ENCODE results near the gene GAB1. TPM values are rescaled to one million over a fixed set of nuclear protein-coding genes. Genes with fewer than 3 reads are reported as not detected.
A peak's percentile ranks its signal among the peaks of the same experiment; 100 is the strongest.

Gene GAB1
- total RNA-seq, 4 donors from 2014 or later: 102 to 129 (median 118) TPM

DNA sequence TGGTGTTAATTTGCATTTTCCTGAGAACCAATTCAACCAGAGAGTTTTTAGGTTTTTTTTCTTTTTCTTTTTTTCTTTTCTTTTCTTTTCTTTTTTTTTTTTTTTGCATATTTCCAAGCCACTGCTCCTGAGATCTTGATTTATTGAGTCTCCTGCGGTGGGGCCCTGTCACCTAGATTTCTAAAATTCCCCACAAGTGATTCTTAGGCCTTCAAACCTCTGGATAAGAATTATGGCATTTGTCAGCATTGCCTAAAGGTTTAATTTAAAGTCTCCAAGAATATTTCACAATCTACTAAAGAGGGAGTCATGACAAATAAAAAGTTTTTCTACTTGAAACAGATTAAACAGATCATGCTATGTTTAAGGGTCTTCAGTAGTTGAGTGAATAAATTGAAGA, 84.9 kb downstream of the GAB1 start:
- ATAC-seq: no peak
- no peaks in the 10 kb centered on the region for H3K9me3 ChIP-seq
- H3K27ac ChIP-seq: peak overlapping the region in 1 of 4 donors; percentile 57
- H3K4me3 ChIP-seq: no peak overlapping the region
- H3K4me1 ChIP-seq: peaks cover 0 to 69% (median 7%) of the 10 kb centered on the region in 3 donors
- peaks cover 0 to 37% of the 10 kb centered on the region in 2 donors for H3K36me3 ChIP-seq
- 71 to 83% methylated on average over 1 of the region's 1 CpG for WGBS, 2 donors (ENCODE audit: low coverage in 1 of 2)
- no peaks in the 10 kb centered on the region for H3K27me3 ChIP-seq
- TF ChIP-seq, protein P1, sequence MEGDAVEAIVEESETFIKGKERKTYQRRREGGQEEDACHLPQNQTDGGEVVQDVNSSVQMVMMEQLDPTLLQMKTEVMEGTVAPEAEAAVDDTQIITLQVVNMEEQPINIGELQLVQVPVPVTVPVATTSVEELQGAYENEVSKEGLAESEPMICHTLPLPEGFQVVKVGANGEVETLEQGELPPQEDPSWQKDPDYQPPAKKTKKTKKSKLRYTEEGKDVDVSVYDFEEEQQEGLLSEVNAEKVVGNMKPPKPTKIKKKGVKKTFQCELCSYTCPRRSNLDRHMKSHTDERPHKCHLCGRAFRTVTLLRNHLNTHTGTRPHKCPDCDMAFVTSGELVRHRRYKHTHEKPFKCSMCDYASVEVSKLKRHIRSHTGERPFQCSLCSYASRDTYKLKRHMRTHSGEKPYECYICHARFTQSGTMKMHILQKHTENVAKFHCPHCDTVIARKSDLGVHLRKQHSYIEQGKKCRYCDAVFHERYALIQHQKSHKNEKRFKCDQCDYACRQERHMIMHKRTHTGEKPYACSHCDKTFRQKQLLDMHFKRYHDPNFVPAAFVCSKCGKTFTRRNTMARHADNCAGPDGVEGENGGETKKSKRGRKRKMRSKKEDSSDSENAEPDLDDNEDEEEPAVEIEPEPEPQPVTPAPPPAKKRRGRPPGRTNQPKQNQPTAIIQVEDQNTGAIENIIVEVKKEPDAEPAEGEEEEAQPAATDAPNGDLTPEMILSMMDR (IDR thresholded peaks at IDR 0.05): no peak
- no peak for TF ChIP-seq EP300 (IDR thresholded peaks at IDR 0.05)
- TF ChIP-seq POLR2AphosphoS5 (IDR thresholded peaks at IDR 0.05): no peak
- no peak for TF ChIP-seq POLR2A (IDR thresholded peaks at IDR 0.05)

DNA sequence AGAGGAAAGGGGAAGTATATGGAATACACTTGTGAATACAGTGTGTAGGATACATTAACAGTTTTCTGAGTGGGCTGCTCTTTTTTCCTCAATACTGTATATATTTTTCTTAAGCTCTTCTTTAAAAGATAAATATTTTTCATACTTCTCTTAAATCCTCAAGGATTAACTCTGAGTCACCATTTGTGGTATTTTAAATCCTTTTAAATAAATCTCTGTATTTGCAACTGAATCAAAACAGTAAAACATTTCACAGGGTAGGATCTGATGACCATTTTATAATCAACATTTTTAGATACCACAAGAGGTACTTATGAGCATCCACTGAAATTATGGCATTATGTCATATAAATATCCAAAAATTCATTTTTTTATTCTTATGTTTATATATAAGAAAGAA, 87.6 kb downstream of the GAB1 start:
- Histone ChIP-seq H3K36me3 (peaks cover 0 to 16% of the 10 kb centered on the region in 2 donors), H3K27ac (peak overlapping the region in 1 of 4 donors; percentile 12), H3K4me3 (no peak overlapping the region), H3K9me3 (peaks cover 0 to 2% (median 0%) of the 10 kb centered on the region in 3 donors), H3K4me1 (peaks cover 0 to 73% (median 7%) of the 10 kb centered on the region in 3 donors), H3K27me3 (no peaks in the 10 kb centered on the region)
- TF ChIP-seq, protein P1 (IDR thresholded peaks at IDR 0.05): no peak
- TF ChIP-seq POLR2A (IDR thresholded peaks at IDR 0.05): no peak
- no peak for TF ChIP-seq POLR2AphosphoS5 (IDR thresholded peaks at IDR 0.05)
- TF ChIP-seq EP300 (IDR thresholded peaks at IDR 0.05): no peak
- no peak for ATAC-seq

DNA sequence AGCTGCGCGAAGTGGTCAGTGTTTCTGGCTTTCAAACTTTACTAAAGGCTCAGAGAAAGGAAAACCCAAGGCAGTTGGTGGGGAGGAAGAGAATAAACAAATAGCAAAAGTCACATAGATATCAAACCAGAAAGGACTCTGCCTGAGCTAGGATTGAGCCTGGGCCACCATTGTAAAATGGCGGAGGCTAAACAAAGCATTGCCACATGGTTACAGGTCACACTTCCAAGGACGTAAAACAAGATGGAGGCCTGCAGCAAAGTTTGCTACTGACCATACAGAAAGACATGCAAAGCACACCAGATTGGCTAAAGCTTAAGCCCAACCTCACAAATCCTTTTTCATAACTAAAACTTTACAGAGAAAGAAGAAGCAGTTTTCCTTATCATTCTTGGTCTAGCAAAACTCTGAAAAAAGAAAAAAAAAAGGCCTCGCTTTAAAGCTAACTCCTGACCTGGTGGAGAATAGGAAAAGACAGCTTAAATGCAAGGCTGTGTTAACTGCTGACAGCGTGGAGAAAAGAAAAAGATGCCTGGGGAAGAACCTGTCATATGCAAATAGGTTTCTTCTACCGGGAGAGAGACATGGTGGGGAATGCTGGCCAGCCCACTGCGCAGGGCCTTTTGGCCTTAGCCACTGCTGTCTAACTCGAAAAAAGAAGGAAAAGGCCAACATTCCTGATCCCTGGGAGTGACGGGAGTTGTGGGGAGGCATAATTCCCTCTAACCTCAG, 95.0 kb downstream of the GAB1 start:
- TF ChIP-seq POLR2AphosphoS5 (IDR thresholded peaks at IDR 0.05) (no peak), EP300 (IDR thresholded peaks at IDR 0.05) (no peak), POLR2A (IDR thresholded peaks at IDR 0.05) (no peak)
- TF ChIP-seq, protein P1 (IDR thresholded peaks at IDR 0.05): no peak
- H3K27me3 ChIP-seq: no peaks in the 10 kb centered on the region
- whole genome bisulfite sequencing, 2 donors (ENCODE audit: low coverage in 1 of 2): 84 to 92% methylated on average over 10 of the region's 10 CpGs
- peaks cover 0 to 5% (median 0%) of the 10 kb centered on the region in 3 donors for H3K9me3 ChIP-seq
- no peak for ATAC-seq
- H3K36me3 ChIP-seq: peaks cover 0 to 46% of the 10 kb centered on the region in 2 donors
- peaks cover 0 to 36% (median 0%) of the 10 kb centered on the region in 3 donors for H3K4me1 ChIP-seq
- no peak overlapping the region for H3K27ac ChIP-seq
- no peak overlapping the region for H3K4me3 ChIP-seq

DNA sequence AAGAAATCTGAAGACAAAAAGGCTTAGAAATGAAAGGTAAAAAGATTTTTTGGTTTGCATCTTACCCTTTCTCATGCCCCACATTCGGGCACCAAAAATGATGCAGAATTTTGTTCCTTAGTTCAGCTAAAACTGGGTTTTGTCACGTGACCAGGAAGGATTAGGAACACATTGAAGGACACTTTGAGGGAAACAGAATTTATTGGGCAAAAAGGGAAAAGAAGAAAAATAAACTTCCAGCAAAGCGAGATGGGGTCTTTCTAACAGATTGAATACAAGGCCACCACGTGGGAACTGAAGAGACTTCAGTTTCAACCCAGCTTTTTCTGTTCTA, 95.5 kb downstream of the GAB1 start:
- no peak for TF ChIP-seq POLR2AphosphoS5 (IDR thresholded peaks at IDR 0.05)
- TF ChIP-seq POLR2A (IDR thresholded peaks at IDR 0.05): no peak
- no peak for TF ChIP-seq EP300 (IDR thresholded peaks at IDR 0.05)
- TF ChIP-seq, protein P1 (IDR thresholded peaks at IDR 0.05): no peak
- Histone ChIP-seq H3K36me3 (peaks cover 0 to 48% of the 10 kb centered on the region in 2 donors), H3K27ac (no peak overlapping the region)

DNA sequence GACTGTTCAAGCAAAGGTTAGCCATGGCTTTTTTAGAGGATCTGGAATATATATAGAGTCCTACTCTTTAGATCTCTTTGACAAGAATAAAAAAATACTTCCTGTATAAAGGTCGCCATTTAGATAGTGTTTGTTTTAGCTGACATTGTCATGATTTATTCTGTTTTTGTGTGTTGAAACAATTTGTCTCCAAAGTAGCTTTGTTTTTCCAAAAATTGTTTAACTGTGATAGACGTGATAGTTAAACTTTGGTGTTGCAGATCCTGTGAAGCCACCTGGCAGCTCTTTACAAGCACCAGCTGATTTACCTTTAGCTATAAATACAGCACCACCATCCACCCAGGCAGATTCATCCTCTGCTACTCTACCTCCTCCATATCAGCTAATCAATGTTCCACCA, 96.6 kb downstream of the GAB1 start:
- H3K27me3 ChIP-seq: no peaks in the 10 kb centered on the region
- peaks cover 0 to 52% of the 10 kb centered on the region in 2 donors for H3K36me3 ChIP-seq
- 40 to 48% methylated on average over 2 of the region's 2 CpGs for WGBS, 2 donors (ENCODE audit: low coverage in 1 of 2)
- H3K27ac ChIP-seq: no peak overlapping the region
- TF ChIP-seq POLR2AphosphoS5 (IDR thresholded peaks at IDR 0.05) (no peak), POLR2A (IDR thresholded peaks at IDR 0.05) (no peak), EP300 (IDR thresholded peaks at IDR 0.05) (no peak)
- TF ChIP-seq, protein P1 (IDR thresholded peaks at IDR 0.05): no peak
- H3K4me3 ChIP-seq: no peak overlapping the region
- peaks cover 0 to 5% (median 0%) of the 10 kb centered on the region in 3 donors for H3K9me3 ChIP-seq
- H3K4me1 ChIP-seq: peaks cover 0 to 35% (median 0%) of the 10 kb centered on the region in 3 donors
- no peak for ATAC-seq

More for the DNA sequence above, 95.5 kb downstream of the GAB1 start:
- ATAC-seq: no peak
- WGBS, 2 donors (ENCODE audit: low coverage in 1 of 2): 89 to 95% methylated on average over 3 to 4 of the region's 4 CpGs
- Histone ChIP-seq H3K27me3 (no peaks in the 10 kb centered on the region), H3K4me3 (no peak overlapping the region), H3K9me3 (peaks cover 0 to 5% (median 0%) of the 10 kb centered on the region in 3 donors), H3K4me1 (peaks cover 0 to 35% (median 0%) of the 10 kb centered on the region in 3 donors)
